GM23248 (cell line): ENCODE data around the gene SRP9. TPM values are rescaled to one million over a fixed set of nuclear protein-coding genes. Genes with fewer than 3 reads are reported as not detected.
A peak's percentile ranks its signal among the peaks of the same experiment; 100 is the strongest.

Experiments used
- DNase-seq: peaks from one replicate; pipeline ENCODE4 v3.0.0-alpha.2; 2015
- H2AFZ ChIP-seq: fragments of 200-600 bp; sonication (generic); 2 replicates; pipeline ENCODE4 v1.6.1; 2016; ENCODE audit warnings: antibody characterized with exemption
- H3F3A ChIP-seq: fragments of 200-600 bp; sonication (generic); 2 replicates; pipeline ENCODE4 v1.6.1; 2016; ENCODE audit warnings: mild to moderate bottlenecking, antibody characterized with exemption, mixed run types; ENCODE audit not compliant: insufficient read depth
- H3K27ac ChIP-seq: fragments of 200-600 bp; sonication (generic); 2 replicates; pipeline ENCODE4 v1.5.1; 2016; ENCODE audit warnings: mild to moderate bottlenecking
- H3K27me3 ChIP-seq: fragments of 200-600 bp; sonication (generic); replicated peaks from 2 replicates; pipeline ENCODE4 v1.6.1; 2016; ENCODE audit warnings: mild to moderate bottlenecking; ENCODE audit not compliant: insufficient read depth
- H3K36me3 ChIP-seq: fragments of 200-600 bp; sonication (generic); 2 replicates; pipeline ENCODE4 v1.6.1; 2016; ENCODE audit warnings: low read depth, mild to moderate bottlenecking
- H3K4me1 ChIP-seq: fragments of 200-600 bp; sonication (generic); 2 replicates; pipeline ENCODE4 v1.6.1; 2016; ENCODE audit warnings: mild to moderate bottlenecking; ENCODE audit not compliant: insufficient read depth
- H3K4me2 ChIP-seq: fragments of 200-600 bp; sonication (generic); one replicate; pipeline ENCODE4 v1.6.1; 2016; ENCODE audit warnings: mild to moderate bottlenecking; ENCODE audit not compliant: unreplicated experiment
- H3K4me3 ChIP-seq: fragments of 200-600 bp; sonication (generic); 2 replicates; pipeline ENCODE4 v1.5.1; 2016; ENCODE audit warnings: mild to moderate bottlenecking
- H3K79me2 ChIP-seq: fragments of 200-600 bp; sonication (generic); 2 replicates; pipeline ENCODE4 v1.6.1; 2016; ENCODE audit warnings: mild to moderate bottlenecking; ENCODE audit not compliant: insufficient read depth
- H3K9ac ChIP-seq: fragments of 200-600 bp; sonication (generic); 2 replicates; pipeline ENCODE4 v1.6.1; 2016; ENCODE audit warnings: mild to moderate bottlenecking
- H3K9me2 ChIP-seq: fragments of 200-600 bp; sonication (generic); 2 replicates; pipeline ENCODE4 v1.6.1; 2016; ENCODE audit warnings: mixed run types, mild to moderate bottlenecking, moderate library complexity; ENCODE audit not compliant: insufficient read depth
- H3K9me3 ChIP-seq: fragments of 200-600 bp; sonication (generic); one replicate; pipeline ENCODE4 v1.6.1; 2017; ENCODE audit warnings: low read depth
- H4K20me1 ChIP-seq: fragments of 200-600 bp; sonication (generic); 2 replicates; pipeline ENCODE4 v1.6.0; 2016; ENCODE audit not compliant: insufficient read depth
- EZH2 ChIP-seq: fragments of 200-600 bp; sonication (generic); IDR thresholded peaks from 2 replicates; pipeline ENCODE4 v1.6.1; 2018; ENCODE audit warnings: antibody characterized with exemption, mild to moderate bottlenecking; ENCODE audit not compliant: insufficient read depth, poor library complexity, severe bottlenecking
- EZH2phosphoT487 ChIP-seq: fragments of 200-600 bp; sonication (generic); IDR thresholded peaks from 2 replicates; pipeline ENCODE4 v1.6.1; 2018; ENCODE audit warnings: antibody characterized with exemption, moderate library complexity, mild to moderate bottlenecking, low read depth; ENCODE audit not compliant: insufficient read depth
- WGBS, 2 experiments: methylation state at CpG; one replicate each; pipeline ENCODE4 v1.1.6; 2015 to 2017; ENCODE audit warnings: low lambda C conversion rate in 2 of 2, low coverage in 1 of 2; ENCODE audit errors: missing lambda C conversion rate in 2 of 2; 5-methylcytosine and 5-hydroxymethylcytosine counted together
- in situ Hi-C: fragments of 300-500 bp; cut with MboI; formaldehyde crosslinking; loops from 2 replicates; pipeline ENCODE4 v1.15.0; 2020
- polyA plus RNA-seq: library from polyadenylated mRNA; unstranded; fragments of >200 nt; fragmentation: Nextera tagmentation; extraction: Ambion mirVana; gene quantifications from 2 replicates; pipeline ENCODE4 v1.2.1, GENCODE V29; 2016
- total RNA-seq: library from RNA; depleted of rRNA; stranded (reverse); fragments of >200 nt; shearing (Covaris generic); gene quantifications from 2 replicates; pipeline ENCODE4 v1.2.3, GENCODE V29; 2014

Gene SRP9
- total and polyA plus RNA-seq, 2 experiments from 2014 or later: 321 to 415 TPM

DNA sequence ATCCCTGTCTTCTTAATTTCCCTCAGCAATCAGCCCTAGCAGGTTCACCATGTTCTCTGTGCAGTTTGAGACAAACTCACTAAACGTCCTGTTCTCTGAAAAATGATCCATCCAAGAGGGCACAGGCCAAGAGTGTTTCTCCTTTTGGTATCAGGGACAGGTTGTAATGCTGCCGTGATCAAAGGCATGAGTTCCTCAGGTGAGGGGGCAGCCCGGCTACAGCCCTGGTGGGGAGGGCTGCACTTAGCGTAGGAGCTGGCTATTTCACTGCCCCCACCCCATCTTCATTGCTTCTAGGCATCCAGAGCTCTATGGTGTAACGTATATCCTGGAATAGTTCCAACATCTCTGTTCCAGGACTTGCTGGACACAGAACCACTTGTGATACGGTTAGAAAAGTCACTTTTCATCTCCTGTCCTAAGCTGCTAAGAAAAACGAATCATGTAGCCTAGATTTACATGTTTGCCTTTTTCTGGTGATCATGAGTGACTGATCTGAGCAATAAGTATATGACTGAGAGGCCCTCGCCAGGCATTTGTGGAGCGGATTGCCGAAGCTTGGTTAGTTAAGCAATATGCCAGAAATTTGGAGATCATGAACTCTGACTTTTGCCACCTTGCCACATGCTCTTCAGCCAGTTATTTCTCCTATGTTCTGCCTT is 41.1 kb upstream of the SRP9 start:
- in situ Hi-C loops: no loop called here
- peak; percentile 33 for DNase-seq
- Histone ChIP-seq H3K27me3 (no peaks in the 10 kb centered on the region), H3K36me3 (no peaks in the 10 kb centered on the region), H3K4me1 (peaks cover 27% of the 10 kb centered on the region), H3K27ac (peak overlapping the region; percentile 96), H3K9me2 (no peaks in the 10 kb centered on the region), H3K79me2 (no peaks in the 10 kb centered on the region), H2AFZ (peak overlapping the region; percentile 57), H3K4me2 (peak overlapping the region; percentile 74), H3K9me3 (no peaks in the 10 kb centered on the region), H3F3A (peaks cover 25% of the 10 kb centered on the region), H4K20me1 (no peaks in the 10 kb centered on the region), H3K4me3 (peak overlapping the region; percentile 50), H3K9ac (peak overlapping the region; percentile 79)
- no peak for TF ChIP-seq EZH2phosphoT487
- no peak for TF ChIP-seq EZH2
- WGBS, 2 experiments: 42 to 51% methylated on average over 10 of the region's 10 CpGs

- peak overlapping the region; percentile 96 for H3K27ac ChIP-seq
- no peaks in the 10 kb centered on the region for H3K79me2 ChIP-seq
- H3K36me3 ChIP-seq: no peaks in the 10 kb centered on the region
- peak overlapping the region; percentile 79; the same call in 1 of the 2 replicates for H3K9ac ChIP-seq
- H4K20me1 ChIP-seq: no peaks in the 10 kb centered on the region
- H3K4me3 ChIP-seq: peak overlapping the region; percentile 10; the same call in 1 of the 2 replicates
- H3F3A ChIP-seq: peaks cover 25% of the 10 kb centered on the region
- peak overlapping the region; percentile 51 for H3K4me2 ChIP-seq
- in situ Hi-C loops: no loop called here
- TF ChIP-seq EZH2 (no peak), EZH2phosphoT487 (no peak)
- WGBS, 2 experiments: 46 to 48% methylated on average over 3 of the region's 3 CpGs
- H3K27me3 ChIP-seq: no peaks in the 10 kb centered on the region
- H2AFZ ChIP-seq: peak overlapping the region; percentile 57; the same call in 1 of the 2 replicates
- peak; percentile 42 for DNase-seq
- H3K4me1 ChIP-seq: peaks cover 27% of the 10 kb centered on the region
- H3K9me2 ChIP-seq: no peaks in the 10 kb centered on the region
- no peaks in the 10 kb centered on the region for H3K9me3 ChIP-seq
Measured at GRCh38 chr1:225737161-225737560, 40.5 kb upstream of the SRP9 start.

- Histone ChIP-seq H3K4me3 (no peak overlapping the region), H2AFZ (no peak overlapping the region), H4K20me1 (no peaks in the 10 kb centered on the region), H3K79me2 (no peaks in the 10 kb centered on the region), H3F3A (peaks cover 25% of the 10 kb centered on the region), H3K9me3 (no peaks in the 10 kb centered on the region), H3K36me3 (no peaks in the 10 kb centered on the region), H3K4me1 (peaks cover 27% of the 10 kb centered on the region), H3K9me2 (no peaks in the 10 kb centered on the region), H3K9ac (0 out of 2 replicates have a peak overlapping the region, but pooled peaks have one; percentile 79), H3K4me2 (no peak overlapping the region), H3K27ac (no peak overlapping the region), H3K27me3 (no peaks in the 10 kb centered on the region)
- no peak for DNase-seq
- WGBS, 2 experiments: 96 to 98% methylated on average over 3 of the region's 3 CpGs
- TF ChIP-seq EZH2: no peak
- TF ChIP-seq EZH2phosphoT487: no peak
- in situ Hi-C loops: no loop called here
Measured at GRCh38 chr1:225737866-225738265, 39.8 kb upstream of the SRP9 start.

- Histone ChIP-seq H3K27ac (no peak overlapping the region), H3K36me3 (no peaks in the 10 kb centered on the region), H3K4me1 (peaks cover 27% of the 10 kb centered on the region), H3K9ac (no peak overlapping the region), H3K9me2 (no peaks in the 10 kb centered on the region), H3K4me3 (no peak overlapping the region), H3K79me2 (no peaks in the 10 kb centered on the region), H2AFZ (no peak overlapping the region), H4K20me1 (no peaks in the 10 kb centered on the region), H3F3A (peaks cover 25% of the 10 kb centered on the region), H3K4me2 (no peak overlapping the region), H3K27me3 (no peaks in the 10 kb centered on the region), H3K9me3 (no peaks in the 10 kb centered on the region)
- DNase-seq: no peak
- TF ChIP-seq EZH2 (no peak), EZH2phosphoT487 (no peak)
- in situ Hi-C loops: no loop called here
- 98% methylated on average over 2 of the region's 2 CpGs for WGBS, 2 experiments
Measured at GRCh38 chr1:225738763-225739162, 38.9 kb upstream of the SRP9 start.
